ENCODE results near the gene MACC1.
"Not testable (repeated sequence)": the region's sequence is repeated elsewhere in the genome, so short reads cannot be mapped to it uniquely, and the experiment has no call there.

MACC1 gene

GRCh38 chr7:20121404-20121803 is 95.8 kb downstream of the MACC1 start:
- Histone ChIP-seq H3K27ac (ENCODE audit: low read depth, low read length) (no peak overlapping the region), H3K9ac (ENCODE audit: low read length) (no peak overlapping the region), H2AK5ac (ENCODE audit: low read length) (no peak overlapping the region), H3K4me2 (ENCODE audit: low read length) (no peak overlapping the region), H3K14ac (ENCODE audit: low read length) (no peak overlapping the region), H3K4me1 (ENCODE audit: control insufficient read depth in 1 of 2, insufficient read depth in 2 of 2, low read length in 2 of 2) (no peaks in the 10 kb centered on the region), H3K9me3 (ENCODE audit: insufficient read depth, low read depth, low read length) (no peaks in the 10 kb centered on the region), H3K4me3 (ENCODE audit: low read depth, low read length) (no peak overlapping the region), H4K8ac (ENCODE audit: low read depth, low read length) (no peak overlapping the region), H3K27me3 (ENCODE audit: insufficient read depth, low read length) (no peaks in the 10 kb centered on the region), H2BK120ac (ENCODE audit: insufficient read depth, low read length, poor library complexity) (no peak overlapping the region), H4K12ac (ENCODE audit: low read depth, low read length) (no peak overlapping the region), H3K79me2 (ENCODE audit: control insufficient read depth, insufficient read depth, low read length, poor library complexity) (no peaks in the 10 kb centered on the region), H3K79me1 (ENCODE audit: low read length) (no peaks in the 10 kb centered on the region), H3K4ac (ENCODE audit: low read depth, low read length) (no peak overlapping the region), H3K18ac (ENCODE audit: low read length) (no peak overlapping the region), H2BK12ac (ENCODE audit: low read length) (no peak overlapping the region), H4K91ac (ENCODE audit: low read depth, low read length) (no peak overlapping the region), H2AFZ (ENCODE audit: insufficient read depth, low read length, poor library complexity) (no peak overlapping the region), H3K36me3 (ENCODE audit: control insufficient read depth in 1 of 2, insufficient read depth in 2 of 2, low read length in 2 of 2) (no peaks in the 10 kb centered on the region), H3K23ac (ENCODE audit: low read length) (no peak overlapping the region), H2BK5ac (ENCODE audit: low read depth, low read length, poor library complexity) (no peak overlapping the region)
- DNase-seq, result no peak
- no CpG with 5 or more reads among the region's 8 CpGs for WGBS (ENCODE audit: extremely low coverage, insufficient coverage, insufficient read length)

- H3K36me3 ChIP-seq (ENCODE audit: control insufficient read depth in 1 of 2, insufficient read depth in 2 of 2, low read length in 2 of 2), result not testable (repeated sequence)
Observed at GRCh38 chr7:20120611-20121168, 96.5 kb downstream of the MACC1 start.

GRCh38 chr7:20116869-20117268 is 100.3 kb downstream of the MACC1 start:
- Histone ChIP-seq H3K79me2 (ENCODE audit: control insufficient read depth, insufficient read depth, low read length, poor library complexity) (no peaks in the 10 kb centered on the region), H3K14ac (ENCODE audit: low read length) (no peak overlapping the region), H3K4me2 (ENCODE audit: low read length) (no peak overlapping the region), H3K4me1 (ENCODE audit: control insufficient read depth in 1 of 2, insufficient read depth in 2 of 2, low read length in 2 of 2) (no peaks in the 10 kb centered on the region), H3K4ac (ENCODE audit: low read depth, low read length) (no peak overlapping the region), H3K9ac (ENCODE audit: low read length) (no peak overlapping the region), H4K12ac (ENCODE audit: low read depth, low read length) (no peak overlapping the region), H3K9me3 (ENCODE audit: insufficient read depth, low read depth, low read length) (no peaks in the 10 kb centered on the region), H3K23ac (ENCODE audit: low read length) (no peak overlapping the region), H2AFZ (ENCODE audit: insufficient read depth, low read length, poor library complexity) (no peak overlapping the region), H3K79me1 (ENCODE audit: low read length) (no peaks in the 10 kb centered on the region), H3K27ac (ENCODE audit: low read depth, low read length) (no peak overlapping the region), H3K36me3 (ENCODE audit: control insufficient read depth in 1 of 2, insufficient read depth in 2 of 2, low read length in 2 of 2) (no peaks in the 10 kb centered on the region), H4K91ac (ENCODE audit: low read depth, low read length) (no peak overlapping the region), H2BK12ac (ENCODE audit: low read length) (no peak overlapping the region), H3K27me3 (ENCODE audit: insufficient read depth, low read length) (no peaks in the 10 kb centered on the region), H3K4me3 (ENCODE audit: low read depth, low read length) (no peak overlapping the region), H4K8ac (ENCODE audit: low read depth, low read length) (no peak overlapping the region), H3K18ac (ENCODE audit: low read length) (no peak overlapping the region), H2BK120ac (ENCODE audit: insufficient read depth, low read length, poor library complexity) (no peak overlapping the region), H2AK5ac (ENCODE audit: low read length) (no peak overlapping the region), H2BK5ac (ENCODE audit: low read depth, low read length, poor library complexity) (no peak overlapping the region)
- no peak for DNase-seq
- WGBS (ENCODE audit: extremely low coverage, insufficient coverage, insufficient read length), result no CpG with 5 or more reads among the region's 3 CpGs

More at GRCh38 chr7:20120611-20121168, 96.5 kb downstream of the MACC1 start:
- H3K4me3 ChIP-seq (ENCODE audit: low read depth, low read length); H3K14ac ChIP-seq (ENCODE audit: low read length); H3K79me2 ChIP-seq (ENCODE audit: control insufficient read depth, insufficient read depth, low read length, poor library complexity); H4K91ac ChIP-seq (ENCODE audit: low read depth, low read length); H3K27me3 ChIP-seq (ENCODE audit: insufficient read depth, low read length); H3K4ac ChIP-seq (ENCODE audit: low read depth, low read length); H3K18ac ChIP-seq (ENCODE audit: low read length); H2AK5ac ChIP-seq (ENCODE audit: low read length); H3K9ac ChIP-seq (ENCODE audit: low read length); H2AFZ ChIP-seq (ENCODE audit: insufficient read depth, low read length, poor library complexity); H2BK12ac ChIP-seq (ENCODE audit: low read length); H3K4me2 ChIP-seq (ENCODE audit: low read length); H3K9me3 ChIP-seq (ENCODE audit: insufficient read depth, low read depth, low read length); H2BK120ac ChIP-seq (ENCODE audit: insufficient read depth, low read length, poor library complexity); H3K79me1 ChIP-seq (ENCODE audit: low read length); H2BK5ac ChIP-seq (ENCODE audit: low read depth, low read length, poor library complexity); DNase-seq; H3K4me1 ChIP-seq (ENCODE audit: control insufficient read depth in 1 of 2, insufficient read depth in 2 of 2, low read length in 2 of 2); H3K23ac ChIP-seq (ENCODE audit: low read length); H3K27ac ChIP-seq (ENCODE audit: low read depth, low read length): not testable (repeated sequence)
- H4K8ac ChIP-seq (ENCODE audit: low read depth, low read length), result peak overlapping the region; percentile 16
- no CpG with 5 or more reads among the region's 7 CpGs for WGBS (ENCODE audit: extremely low coverage, insufficient coverage, insufficient read length)
- H4K12ac ChIP-seq (ENCODE audit: low read depth, low read length), result peak overlapping the region; percentile 44

GRCh38 chr7:20114468-20114867 is 102.7 kb downstream of the MACC1 start:
- Histone ChIP-seq H2AFZ (ENCODE audit: insufficient read depth, low read length, poor library complexity) (no peak overlapping the region), H2BK120ac (ENCODE audit: insufficient read depth, low read length, poor library complexity) (no peak overlapping the region), H2BK12ac (ENCODE audit: low read length) (no peak overlapping the region), H3K27me3 (ENCODE audit: insufficient read depth, low read length) (no peaks in the 10 kb centered on the region), H3K4me1 (ENCODE audit: control insufficient read depth in 1 of 2, insufficient read depth in 2 of 2, low read length in 2 of 2) (no peaks in the 10 kb centered on the region), H3K36me3 (ENCODE audit: control insufficient read depth in 1 of 2, insufficient read depth in 2 of 2, low read length in 2 of 2) (no peaks in the 10 kb centered on the region), H3K79me1 (ENCODE audit: low read length) (no peaks in the 10 kb centered on the region), H3K27ac (ENCODE audit: low read depth, low read length) (no peak overlapping the region), H3K9ac (ENCODE audit: low read length) (no peak overlapping the region), H3K23ac (ENCODE audit: low read length) (no peak overlapping the region), H3K4me3 (ENCODE audit: low read depth, low read length) (no peak overlapping the region), H3K18ac (ENCODE audit: low read length) (no peak overlapping the region), H3K9me3 (ENCODE audit: insufficient read depth, low read depth, low read length) (no peaks in the 10 kb centered on the region), H2AK5ac (ENCODE audit: low read length) (no peak overlapping the region), H4K12ac (ENCODE audit: low read depth, low read length) (no peak overlapping the region), H4K8ac (ENCODE audit: low read depth, low read length) (no peak overlapping the region), H3K14ac (ENCODE audit: low read length) (no peak overlapping the region), H3K4me2 (ENCODE audit: low read length) (no peak overlapping the region), H2BK5ac (ENCODE audit: low read depth, low read length, poor library complexity) (no peak overlapping the region), H3K79me2 (ENCODE audit: control insufficient read depth, insufficient read depth, low read length, poor library complexity) (no peaks in the 10 kb centered on the region), H3K4ac (ENCODE audit: low read depth, low read length) (no peak overlapping the region), H4K91ac (ENCODE audit: low read depth, low read length) (no peak overlapping the region)
- no CpG with 5 or more reads among the region's 2 CpGs for WGBS (ENCODE audit: extremely low coverage, insufficient coverage, insufficient read length)
- peak in 1 of 2 donors; percentile 28 for DNase-seq
